Measurements from ENCODE around the gene ACACA. TPM values are rescaled to one million over a fixed set of nuclear protein-coding genes. Genes with fewer than 3 reads are reported as not detected.
A peak's percentile ranks its signal among the peaks of the same experiment; 100 is the strongest.

Gene ACACA
- total RNA-seq, 1 donor from 2014 or later: 41.2 TPM

GRCh38 chr17:37069087-37069486 lies 337.5 kb downstream of the ACACA start:
- no peak for DNase-seq (ENCODE audit: low read depth in 2 of 2)

GRCh38 chr17:37068266-37068665 lies 338.4 kb downstream of the ACACA start:
- DNase-seq (ENCODE audit: low read depth in 2 of 2): no peak

- DNase-seq (ENCODE audit: low read depth in 2 of 2): peak in 1 of 2 donors; percentile 70
Measured at GRCh38 chr17:37067555-37068111, 339.0 kb downstream of the ACACA start.

- DNase-seq (ENCODE audit: low read depth in 2 of 2): no peak
Measured at GRCh38 chr17:37066322-37067255, 340.0 kb downstream of the ACACA start.

- DNase-seq (ENCODE audit: low read depth in 2 of 2): no peak
Measured at GRCh38 chr17:37065486-37066321, 340.9 kb downstream of the ACACA start.

- no peak for DNase-seq (ENCODE audit: low read depth in 2 of 2)
Measured at GRCh38 chr17:37064956-37065355, 341.7 kb downstream of the ACACA start.

GRCh38 chr17:37064206-37064605 lies 342.4 kb downstream of the ACACA start:
- DNase-seq (ENCODE audit: low read depth in 2 of 2): no peak

GRCh38 chr17:37062021-37062420 lies 344.6 kb downstream of the ACACA start:
- no peak for DNase-seq (ENCODE audit: low read depth in 2 of 2)

GRCh38 chr17:37060928-37061327 lies 345.7 kb downstream of the ACACA start:
- no peak for DNase-seq (ENCODE audit: low read depth in 2 of 2)

GRCh38 chr17:37060094-37060493 lies 346.5 kb downstream of the ACACA start:
- no peak for DNase-seq (ENCODE audit: low read depth in 2 of 2)

GRCh38 chr17:37059493-37059892 lies 347.1 kb downstream of the ACACA start:
- DNase-seq (ENCODE audit: low read depth in 2 of 2): no peak

- no peak for DNase-seq (ENCODE audit: low read depth in 2 of 2)
Measured at GRCh38 chr17:37056622-37057021, 350.0 kb downstream of the ACACA start.

- no peak for DNase-seq (ENCODE audit: low read depth in 2 of 2)
Measured at GRCh38 chr17:37054894-37055293, 351.7 kb downstream of the ACACA start.

GRCh38 chr17:37052450-37052849 lies 354.2 kb downstream of the ACACA start:
- DNase-seq (ENCODE audit: low read depth in 2 of 2): no peak

- DNase-seq (ENCODE audit: low read depth in 2 of 2): no peak
Measured at GRCh38 chr17:37051833-37052232, 354.8 kb downstream of the ACACA start.

GRCh38 chr17:37051381-37051780 lies 355.3 kb downstream of the ACACA start:
- no peak for DNase-seq (ENCODE audit: low read depth in 2 of 2)

- DNase-seq (ENCODE audit: low read depth in 2 of 2): no peak
Measured at GRCh38 chr17:37050920-37051319, 355.7 kb downstream of the ACACA start.

GRCh38 chr17:37048811-37049210 lies 357.8 kb downstream of the ACACA start:
- DNase-seq (ENCODE audit: low read depth in 2 of 2): no peak

- peak; percentile 70 to 84 for DNase-seq (ENCODE audit: low read depth in 2 of 2)
Measured at GRCh38 chr17:37047631-37048104, 359.0 kb downstream of the ACACA start.

GRCh38 chr17:37045351-37045922 lies 361.2 kb downstream of the ACACA start:
- no peak for DNase-seq (ENCODE audit: low read depth in 2 of 2)

GRCh38 chr17:37043201-37043600 lies 363.4 kb downstream of the ACACA start:
- peak in 1 of 2 donors; percentile 8 for DNase-seq (ENCODE audit: low read depth in 2 of 2)

GRCh38 chr17:37041932-37042331 lies 364.7 kb downstream of the ACACA start:
- no peak for DNase-seq (ENCODE audit: low read depth in 2 of 2)

All from dermis microvascular lymphatic vessel endothelial cell (primary cell).